Measurements from ENCODE around the gene CST9. TPM values are rescaled to one million over a fixed set of nuclear protein-coding genes. Genes with fewer than 3 reads are reported as not detected.

Gene CST9, protein sequence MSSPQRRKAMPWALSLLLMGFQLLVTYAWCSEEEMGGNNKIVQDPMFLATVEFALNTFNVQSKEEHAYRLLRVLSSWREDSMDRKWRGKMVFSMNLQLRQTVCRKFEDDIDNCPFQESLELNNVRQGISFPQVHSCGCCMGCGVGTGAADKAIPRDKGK
- not detected in 2 replicates for total RNA-seq (2014; rRNA removed)
- Bru-seq, nascent RNA, result percentile 13 among the genes with signal in this experiment
- percentile 3 among the genes with signal in this experiment for BruChase-seq, experiment 1, labeled RNA remaining after a 6-hour chase
- BruChase-seq, experiment 2, labeled RNA remaining after a 2-hour chase, result not detected
- long read RNA-seq, result 0 reads

DNA sequence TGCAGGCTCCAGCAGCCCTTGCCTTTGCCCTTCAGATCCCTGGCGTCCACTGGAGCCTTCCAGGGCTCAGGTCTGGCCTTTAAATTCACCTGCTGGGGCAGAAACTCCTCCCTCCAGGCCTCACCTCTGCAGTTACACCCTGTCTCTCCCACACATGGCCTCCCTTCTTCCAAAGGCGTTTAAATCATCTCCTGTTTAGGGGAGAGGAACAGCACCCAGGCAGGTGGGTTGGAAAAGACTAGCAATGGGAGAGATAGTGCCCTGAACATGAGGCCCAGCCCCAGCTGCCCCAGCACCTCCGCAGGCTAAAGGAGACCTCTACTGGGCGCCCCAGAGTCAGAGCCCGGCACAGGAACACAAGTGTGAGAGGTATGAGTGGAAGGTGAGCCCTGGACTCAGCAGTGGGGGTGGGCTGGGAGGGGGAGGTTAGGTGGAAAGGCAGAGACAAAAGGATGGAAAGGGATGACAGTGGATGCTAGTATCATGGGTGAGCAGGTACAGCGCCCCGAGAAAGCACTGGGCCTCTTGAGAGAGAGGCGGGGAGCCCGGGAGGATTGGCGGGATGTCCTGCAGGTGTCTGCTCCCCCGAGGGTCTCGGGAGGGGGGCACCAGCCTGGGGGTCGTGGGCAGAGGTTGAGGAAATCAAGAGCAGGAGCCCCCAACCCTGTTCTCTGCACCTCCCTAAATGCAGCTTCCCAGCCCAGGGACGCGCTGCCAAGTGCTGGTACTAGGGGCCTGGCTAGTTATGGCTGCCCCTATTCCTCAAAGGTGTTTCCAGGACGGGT is at the start of gene CST9:
Gene CST9, minus strand, starts transcription at position 51 of the 785 bp plus-strand sequence. CDS start 53 bp downstream, outside the sequence.
- no peak within 1 kb of the TSS for H3K9ac ChIP-seq (ENCODE audit: low read length)
- ChIA-PET POLR2A (ENCODE audit: unreplicated experiment) (no interaction called here), CTCF (interaction anchor here (0.6 kb wide), 1 partner anchor 167 kb away, joined by 3 read pairs; the partner anchor contains the start of gene CSTL1)
- H3K9me3 ChIP-seq (ENCODE audit: low read length), result no peaks in the 10 kb centered on the region
- H3K27ac ChIP-seq (ENCODE audit: low read length), result no peak within 1 kb of the TSS
- H3K79me2 ChIP-seq (ENCODE audit: low read length), result no peaks in the 10 kb centered on the region
- no peaks in the 10 kb centered on the region for H4K20me1 ChIP-seq (ENCODE audit: low read length)
- DNase-seq (no peak), ATAC-seq (no peak)
- H3K27me3 ChIP-seq (ENCODE audit: low read length), result peaks cover 12% of the 10 kb centered on the region
- no peaks in the 10 kb centered on the region for H3K4me1 ChIP-seq (ENCODE audit: insufficient read depth, low read length)
- no peak within 1 kb of the TSS for H3K4me3 ChIP-seq (ENCODE audit: low read length)
- 0 out of 2 replicates have a peak within 1 kb of the TSS, but pooled peaks have one; percentile 8 for H3K4me2 ChIP-seq (ENCODE audit: low read length)
- intact Hi-C loops (cut with micrococcal nuclease), result loop anchor here (1.0 to 2.0 kb wide), 2 partner anchors 165 to 255 kb away; partner anchors contain the start of gene NXT1
- no TSS peak for BruUV-seq (replicated peaks)
- TF ChIP-seq, protein P1, sequence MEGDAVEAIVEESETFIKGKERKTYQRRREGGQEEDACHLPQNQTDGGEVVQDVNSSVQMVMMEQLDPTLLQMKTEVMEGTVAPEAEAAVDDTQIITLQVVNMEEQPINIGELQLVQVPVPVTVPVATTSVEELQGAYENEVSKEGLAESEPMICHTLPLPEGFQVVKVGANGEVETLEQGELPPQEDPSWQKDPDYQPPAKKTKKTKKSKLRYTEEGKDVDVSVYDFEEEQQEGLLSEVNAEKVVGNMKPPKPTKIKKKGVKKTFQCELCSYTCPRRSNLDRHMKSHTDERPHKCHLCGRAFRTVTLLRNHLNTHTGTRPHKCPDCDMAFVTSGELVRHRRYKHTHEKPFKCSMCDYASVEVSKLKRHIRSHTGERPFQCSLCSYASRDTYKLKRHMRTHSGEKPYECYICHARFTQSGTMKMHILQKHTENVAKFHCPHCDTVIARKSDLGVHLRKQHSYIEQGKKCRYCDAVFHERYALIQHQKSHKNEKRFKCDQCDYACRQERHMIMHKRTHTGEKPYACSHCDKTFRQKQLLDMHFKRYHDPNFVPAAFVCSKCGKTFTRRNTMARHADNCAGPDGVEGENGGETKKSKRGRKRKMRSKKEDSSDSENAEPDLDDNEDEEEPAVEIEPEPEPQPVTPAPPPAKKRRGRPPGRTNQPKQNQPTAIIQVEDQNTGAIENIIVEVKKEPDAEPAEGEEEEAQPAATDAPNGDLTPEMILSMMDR (conservative IDR thresholded peaks at IDR 0.05; ENCODE audit: low read depth, low read length), result no peak
- no peak for TF ChIP-seq EZH2phosphoT487 (IDR thresholded peaks at IDR 0.05; ENCODE audit: borderline replicate concordance, low read length)
- TF ChIP-seq EZH2 (IDR thresholded peaks at IDR 0.05; ENCODE audit: low read length, unreplicated experiment), result no peak
- H3K9me2 ChIP-seq (replicated peaks; ENCODE audit: low read length), result no peaks in the 10 kb centered on the region
- no peak within 1 kb of the TSS; the same call in 1 of the 2 replicates for H2AFZ ChIP-seq (ENCODE audit: low read length)
- no peaks in the 10 kb centered on the region for H3K36me3 ChIP-seq (ENCODE audit: low read depth, low read length)
- no peaks in the 10 kb centered on the region for H3F3A ChIP-seq (ENCODE audit: low read length, unreplicated experiment)

DNA sequence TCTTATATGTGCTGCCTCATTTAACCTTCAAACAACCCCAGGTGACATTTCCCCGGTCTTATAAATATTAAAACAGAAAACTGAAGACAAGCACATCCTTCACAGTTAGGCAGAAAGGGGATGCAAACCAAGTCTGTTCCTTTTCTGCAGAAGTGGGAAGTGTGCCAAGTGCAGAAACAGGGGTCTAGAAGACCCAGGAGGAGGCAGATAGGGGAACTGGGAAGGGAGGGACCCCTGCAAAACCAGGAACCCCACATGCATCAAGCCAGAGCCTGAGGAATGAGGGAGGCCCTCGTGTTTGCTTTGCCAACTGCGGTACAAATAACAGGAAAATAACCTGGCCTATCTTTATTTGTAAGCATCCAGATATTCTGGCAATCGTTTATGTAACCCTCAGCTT is 49.0 kb upstream of the CST9 start:
- Histone ChIP-seq H2AFZ (ENCODE audit: low read length) (no peak overlapping the region), H3K4me3 (ENCODE audit: low read length) (no peak overlapping the region), H3K79me2 (ENCODE audit: low read length) (no peaks in the 10 kb centered on the region), H3K4me2 (ENCODE audit: low read length) (no peak overlapping the region), H3K9ac (ENCODE audit: low read length) (no peak overlapping the region), H3K9me3 (ENCODE audit: low read length) (no peaks in the 10 kb centered on the region), H4K20me1 (ENCODE audit: low read length) (no peaks in the 10 kb centered on the region), H3F3A (ENCODE audit: low read length, unreplicated experiment) (no peaks in the 10 kb centered on the region), H3K36me3 (ENCODE audit: low read depth, low read length) (no peaks in the 10 kb centered on the region), H3K27me3 (ENCODE audit: low read length) (0 out of 2 replicates have a peak, but pooled peaks cover 9% of the 10 kb centered on the region), H3K9me2 (replicated peaks; ENCODE audit: low read length) (no peaks in the 10 kb centered on the region), H3K27ac (ENCODE audit: low read length) (no peak overlapping the region), H3K4me1 (ENCODE audit: insufficient read depth, low read length) (no peaks in the 10 kb centered on the region)
- no TSS peak for BruUV-seq (replicated peaks)
- TF ChIP-seq, protein P1 (conservative IDR thresholded peaks at IDR 0.05; ENCODE audit: low read depth, low read length), result no peak
- DNase-seq, result no peak
- CTCF ChIA-PET, result no interaction called here
- ATAC-seq, result no peak
- intact Hi-C loops (cut with micrococcal nuclease), result no loop called here
- POLR2A ChIA-PET (ENCODE audit: unreplicated experiment), result no interaction called here

All from PC-3 (cell line).